ENCODE results near the gene SLC16A5.
"Not testable (repeated sequence)": the region's sequence is repeated elsewhere in the genome, so short reads cannot be mapped to it uniquely, and the experiment has no call there.

SLC16A5 gene

GRCh38 chr17:75064460-75064859, 23.3 kb upstream of the SLC16A5 start:
- DNase-seq (ENCODE audit: low read depth), result no peak

- no peak for DNase-seq (ENCODE audit: low read depth)
Observed at GRCh38 chr17:75064867-75065561, 22.7 kb upstream of the SLC16A5 start.

GRCh38 chr17:75065562-75066151, 22.1 kb upstream of the SLC16A5 start:
- no peak for DNase-seq (ENCODE audit: low read depth)

GRCh38 chr17:75067856-75068255, 19.9 kb upstream of the SLC16A5 start:
- no peak for DNase-seq (ENCODE audit: low read depth)

- no peak for DNase-seq (ENCODE audit: low read depth)
Observed at GRCh38 chr17:75068750-75069149, 19.0 kb upstream of the SLC16A5 start.

GRCh38 chr17:75069783-75070182, 18.0 kb upstream of the SLC16A5 start:
- DNase-seq (ENCODE audit: low read depth), result no peak

- DNase-seq (ENCODE audit: low read depth), result not testable (repeated sequence)
Observed at GRCh38 chr17:75071478-75072271, 16.1 kb upstream of the SLC16A5 start.

GRCh38 chr17:75072909-75073308, 14.8 kb upstream of the SLC16A5 start:
- DNase-seq (ENCODE audit: low read depth), result not testable (repeated sequence)

- no peak for DNase-seq (ENCODE audit: low read depth)
Observed at GRCh38 chr17:75073618-75074047, 14.1 kb upstream of the SLC16A5 start.

- no peak for DNase-seq (ENCODE audit: low read depth)
Observed at GRCh38 chr17:75074532-75074931, 13.2 kb upstream of the SLC16A5 start.

- DNase-seq (ENCODE audit: low read depth), result no peak
Observed at GRCh38 chr17:75075597-75076336, 12.0 kb upstream of the SLC16A5 start.

- no peak for DNase-seq (ENCODE audit: low read depth)
Observed at GRCh38 chr17:75077072-75077495, 10.7 kb upstream of the SLC16A5 start.

- DNase-seq (ENCODE audit: low read depth), result no peak
Observed at GRCh38 chr17:75077496-75078283, 10.1 kb upstream of the SLC16A5 start.

- peak; percentile 63 for DNase-seq (ENCODE audit: low read depth)
Observed at GRCh38 chr17:75078284-75079022, 9.3 kb upstream of the SLC16A5 start.

GRCh38 chr17:75079023-75079373, 8.8 kb upstream of the SLC16A5 start:
- DNase-seq (ENCODE audit: low read depth), result no peak

- no peak for DNase-seq (ENCODE audit: low read depth)
Observed at GRCh38 chr17:75081611-75082540, 5.9 kb upstream of the SLC16A5 start.

- DNase-seq (ENCODE audit: low read depth), result no peak
Observed at GRCh38 chr17:75082683-75083082, 5.1 kb upstream of the SLC16A5 start.

GRCh38 chr17:75084039-75084660, 3.6 kb upstream of the SLC16A5 start:
- no peak for DNase-seq (ENCODE audit: low read depth)

GRCh38 chr17:75086496-75087181, 1.1 kb upstream of the SLC16A5 start:
- no peak for DNase-seq (ENCODE audit: low read depth)
